A549 (cell line): Measurements from ENCODE around the gene ZFP57. TPM values are rescaled to one million over a fixed set of nuclear protein-coding genes. Genes with fewer than 3 reads are reported as not detected.
A peak's percentile ranks its signal among the peaks of the same experiment; 100 is the strongest.

Experiments
- ATAC-seq, 2 experiments: fragments of 200-7000 bp in 1 of 2; fragments of >200 bp in 1 of 2; cut with Nextera tagmentation in 1 of 2; cut with Tn5 transposase in 1 of 2; 3 replicates each; pipeline versions ENCODE4 v1.8.0 to v1.9.1; 2018 to 2020; ENCODE audit warnings: mild to moderate bottlenecking in 1 of 2, moderate library complexity in 1 of 2
- CTCF ChIA-PET: fragments of 300-600 bp; sonication (Branson Sonifier 250); formaldehyde crosslinking; extraction: SDS; loops from one replicate; lab custom pipeline; 2021; ENCODE audit warnings: antibody characterized with exemption, inconsistent platforms; lab: Yijun Ruan, JAX
- POLR2A ChIA-PET: fragments of 350-600 bp; formaldehyde crosslinking; extraction: SDS; loops from one replicate; lab custom pipeline; 2021; ENCODE audit warnings: antibody characterized with exemption, inconsistent platforms; lab: Yijun Ruan, JAX
- DNase-seq, 2 experiments: peaks; one replicate each; pipeline versions ENCODE4 v3.0.0 to v3.0.0-alpha.2; 2011 to 2016; ENCODE audit warnings: low read depth in 1 of 2, low spot score in 1 of 2
- FAIRE-seq: peaks from 2 replicates; lab custom pipeline; 2011; peaks lifted over from hg19 to GRCh38; lab: Jason Lieb, UNC
- H3K27ac ChIP-seq, 2 experiments: fragments of >200 bp; sonication (Bioruptor Twin); formaldehyde crosslinking; 3 replicates each; pipeline ENCODE4 v1.5.1; 2016 to 2017
- H3K4me1 ChIP-seq: fragments of >200 bp; sonication (Bioruptor Twin); formaldehyde crosslinking; 3 replicates; pipeline ENCODE4 v1.6.1; 2016
- H3K4me2 ChIP-seq: fragments of >200 bp; sonication (Bioruptor Twin); formaldehyde crosslinking; 3 replicates; pipeline ENCODE4 v1.6.1; 2016
- H3K4me3 ChIP-seq: fragments of >200 bp; sonication (Bioruptor Twin); formaldehyde crosslinking; 3 replicates; pipeline ENCODE4 v1.5.1; 2016
- H3K9me3 ChIP-seq: fragments of >200 bp; sonication (Bioruptor Twin); formaldehyde crosslinking; 3 replicates; pipeline ENCODE4 v1.6.1; 2016
- CTCF ChIP-seq: fragments of >200 bp; sonication (Bioruptor Twin); formaldehyde crosslinking; IDR thresholded peaks from 3 replicates; pipeline ENCODE4 v1.5.1; 2016
- EHF ChIP-seq: fragments of 250-450 bp; sonication (Bioruptor Pico); IDR thresholded peaks from 2 replicates; pipeline ENCODE4 v1.5.0; 2020; ENCODE audit warnings: mild to moderate bottlenecking
- HOXB5 ChIP-seq: fragments of 250-450 bp; sonication (Bioruptor Pico); IDR thresholded peaks from 2 replicates; pipeline ENCODE4 v1.5.0; 2020; ENCODE audit warnings: mild to moderate bottlenecking, moderate library complexity
- JUN ChIP-seq, 2 experiments: fragments of >200 bp; sonication (Bioruptor Twin); formaldehyde crosslinking; IDR thresholded peaks; 2 replicates in 1 of 2; 3 replicates in 1 of 2; pipeline ENCODE4 v1.6.1; 2016 to 2017
- MAFK ChIP-seq: fragments of 450-650 bp; IDR thresholded peaks from 2 replicates; pipeline ENCODE4 v1.6.1; 2014; ENCODE audit not compliant: partially characterized antibody
- POLR2AphosphoS2 ChIP-seq: conservative IDR thresholded peaks from 2 replicates; pipeline ENCODE4 v1.6.1; 2012; ENCODE audit warnings: low read length, improper control_type of control experiment, inconsistent platforms
- RAD21 ChIP-seq, 2 experiments: fragments of >200 bp in 1 of 2; sonication (Bioruptor Twin) in 1 of 2; formaldehyde crosslinking in 1 of 2; IDR thresholded peaks in 1 of 2; conservative IDR thresholded peaks in 1 of 2; 2 replicates in 1 of 2; 3 replicates in 1 of 2; pipeline ENCODE4 v1.6.1; 2012 to 2018; ENCODE audit warnings: inconsistent platforms in 1 of 2
- RARB ChIP-seq: fragments of 250-450 bp; sonication (Bioruptor Pico); IDR thresholded peaks from 2 replicates; pipeline ENCODE4 v1.8.0; 2021; ENCODE audit warnings: mild to moderate bottlenecking, moderate library complexity
- SMC3 ChIP-seq: fragments of >200 bp; sonication (Bioruptor Twin); formaldehyde crosslinking; IDR thresholded peaks from 3 replicates; pipeline ENCODE4 v1.6.1; 2018; ENCODE audit warnings: inconsistent platforms
- ZSCAN20 ChIP-seq: fragments of 250-450 bp; sonication (Bioruptor Pico); IDR thresholded peaks from 2 replicates; pipeline ENCODE4 v1.8.0; 2022; ENCODE audit warnings: mild to moderate bottlenecking, moderate library complexity
- WGBS: methylation state at CpG from one replicate; pipeline ENCODE4 v1.1.6; 2017; ENCODE audit errors: missing lambda C conversion rate; 5-methylcytosine and 5-hydroxymethylcytosine counted together
- polyA plus RNA-seq, 4 experiments: library from polyadenylated mRNA; depleted of rRNA in 3 of 4; stranded (reverse); fragments of >200 nt; fragmentation: RNase III in 1 of 4; extraction: RNeasy Plus Mini Kit Qiagen cat#74134 plus additional on column Dnase treatment in 1 of 4; gene quantifications; 2 replicates in 3 of 4; 3 replicates in 1 of 4; pipeline ENCODE4 v1.2.3, GENCODE V29; 2011 to 2017
- TF ChIP-seq, protein P1 (sequence below): fragments of 450-650 bp; IDR thresholded peaks from 2 replicates; pipeline ENCODE4 v1.6.1; 2014; ENCODE audit warnings: antibody characterized with exemption
- TF ChIP-seq, protein P2 (sequence below): IDR thresholded peaks from 2 replicates; pipeline ENCODE4 v1.6.1; 2012

Gene ZFP57
- polyA plus RNA-seq, 2 of the 4 experiments (the other 2 are of a cell fraction), result 0.08 TPM; not detected in 1

- CTCF ChIA-PET, result interaction anchor here (18.2 kb wide), 1 partner anchor 20 kb away, joined by 183 read pairs; no protein-coding TSS in a partner anchor
- no peak overlapping the region for H3K4me3 ChIP-seq
- no peak for DNase-seq
- no peak for TF ChIP-seq EHF (CRISPR knock-in tag)
- TF ChIP-seq, protein P1, sequence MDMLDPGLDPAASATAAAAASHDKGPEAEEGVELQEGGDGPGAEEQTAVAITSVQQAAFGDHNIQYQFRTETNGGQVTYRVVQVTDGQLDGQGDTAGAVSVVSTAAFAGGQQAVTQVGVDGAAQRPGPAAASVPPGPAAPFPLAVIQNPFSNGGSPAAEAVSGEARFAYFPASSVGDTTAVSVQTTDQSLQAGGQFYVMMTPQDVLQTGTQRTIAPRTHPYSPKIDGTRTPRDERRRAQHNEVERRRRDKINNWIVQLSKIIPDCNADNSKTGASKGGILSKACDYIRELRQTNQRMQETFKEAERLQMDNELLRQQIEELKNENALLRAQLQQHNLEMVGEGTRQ, result no peak
- ATAC-seq, result no peak
- H3K27ac ChIP-seq, result no peak overlapping the region
- 96% methylated on average over 4 of the region's 9 CpGs for WGBS
- POLR2A ChIA-PET, result no interaction called here
- no peak overlapping the region for H3K4me2 ChIP-seq
- no peaks in the 10 kb centered on the region for H3K9me3 ChIP-seq
- H3K4me1 ChIP-seq, result peaks cover 14% of the 10 kb centered on the region
- FAIRE-seq, result no peak
These were observed 50.6 kb downstream of the ZFP57 start for GRCh38 chr6:29630315-29630714.

DNA sequence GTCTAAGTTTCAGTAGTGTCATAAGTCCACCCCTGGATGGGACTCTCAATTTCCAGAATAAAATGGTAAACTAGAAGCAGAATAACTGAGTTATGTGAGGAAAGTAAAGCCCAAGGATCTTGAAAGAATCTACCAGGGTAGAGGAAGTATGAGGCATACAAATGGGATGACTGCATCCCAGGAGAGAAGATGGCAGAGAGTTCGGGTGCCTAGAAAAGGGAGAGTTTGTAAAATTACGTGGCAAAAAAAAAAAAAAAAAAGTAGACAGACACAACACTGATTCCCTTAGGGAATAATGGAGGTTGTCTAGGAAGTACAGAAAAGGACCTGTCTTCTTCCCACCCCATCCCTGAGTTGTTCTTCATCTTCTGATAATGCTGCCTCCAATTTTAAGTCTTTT lies 51.4 kb downstream of the ZFP57 start:
- ATAC-seq (no peak), FAIRE-seq (no peak), DNase-seq (no peak)
- Histone ChIP-seq H3K4me3 (no peak overlapping the region), H3K27ac (no peak overlapping the region), H3K4me1 (peaks cover 14% of the 10 kb centered on the region), H3K4me2 (peak overlapping the region; percentile 99), H3K9me3 (no peaks in the 10 kb centered on the region)
- CTCF ChIA-PET, result interaction anchor here (18.2 kb wide), 1 partner anchor 21 kb away, joined by 183 read pairs; no protein-coding TSS in a partner anchor
- POLR2A ChIA-PET, result no interaction called here
- WGBS, result 94% methylated on average over 2 of the region's 2 CpGs
- no peak for TF ChIP-seq MAFK
- no peak for TF ChIP-seq HOXB5 (CRISPR knock-in tag)
- no peak for TF ChIP-seq CTCF
- TF ChIP-seq POLR2AphosphoS2, result no peak
- no peak for TF ChIP-seq JUN (IDR thresholded peaks at IDR 0.05)

GRCh38 chr6:29628419-29629281 lies 52.3 kb downstream of the ZFP57 start:
- Histone ChIP-seq H3K4me3 (peak overlapping the region; percentile 56), H3K27ac (peak overlapping the region; percentile 67 to 86), H3K4me2 (peak overlapping the region; percentile 99), H3K4me1 (peaks cover 14% of the 10 kb centered on the region), H3K9me3 (no peaks in the 10 kb centered on the region)
- DNase-seq, result peak; percentile 71 to 81
- WGBS, result 8% methylated on average over 23 of the region's 32 CpGs
- FAIRE-seq, result no peak
- ChIA-PET CTCF (interaction anchor here (18.2 kb wide), 1 partner anchor 22 kb away, joined by 183 read pairs; no protein-coding TSS in a partner anchor), POLR2A (no interaction called here)
- no peak for TF ChIP-seq ZSCAN20 (CRISPR knock-in tag)
- no peak for TF ChIP-seq RARB (CRISPR knock-in tag)
- TF ChIP-seq, protein P2, sequence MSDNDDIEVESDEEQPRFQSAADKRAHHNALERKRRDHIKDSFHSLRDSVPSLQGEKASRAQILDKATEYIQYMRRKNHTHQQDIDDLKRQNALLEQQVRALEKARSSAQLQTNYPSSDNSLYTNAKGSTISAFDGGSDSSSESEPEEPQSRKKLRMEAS, result peak; percentile 75
- TF ChIP-seq SMC3, result peak; percentile 25; the same call in 1 of the 3 replicates
- TF ChIP-seq RAD21 (conservative IDR thresholded peaks at IDR 0.05 in 1 of 2, IDR thresholded peaks at IDR 0.05 in 1 of 2), result peak; percentile 30 to 33; a peak in 2 of 5 replicates
- peak; percentile 54 for TF ChIP-seq CTCF
- ATAC-seq, result peak; percentile 64 to 82
